ENCODE measurements around the gene C10orf71.

- TF ChIP-seq, protein P1, sequence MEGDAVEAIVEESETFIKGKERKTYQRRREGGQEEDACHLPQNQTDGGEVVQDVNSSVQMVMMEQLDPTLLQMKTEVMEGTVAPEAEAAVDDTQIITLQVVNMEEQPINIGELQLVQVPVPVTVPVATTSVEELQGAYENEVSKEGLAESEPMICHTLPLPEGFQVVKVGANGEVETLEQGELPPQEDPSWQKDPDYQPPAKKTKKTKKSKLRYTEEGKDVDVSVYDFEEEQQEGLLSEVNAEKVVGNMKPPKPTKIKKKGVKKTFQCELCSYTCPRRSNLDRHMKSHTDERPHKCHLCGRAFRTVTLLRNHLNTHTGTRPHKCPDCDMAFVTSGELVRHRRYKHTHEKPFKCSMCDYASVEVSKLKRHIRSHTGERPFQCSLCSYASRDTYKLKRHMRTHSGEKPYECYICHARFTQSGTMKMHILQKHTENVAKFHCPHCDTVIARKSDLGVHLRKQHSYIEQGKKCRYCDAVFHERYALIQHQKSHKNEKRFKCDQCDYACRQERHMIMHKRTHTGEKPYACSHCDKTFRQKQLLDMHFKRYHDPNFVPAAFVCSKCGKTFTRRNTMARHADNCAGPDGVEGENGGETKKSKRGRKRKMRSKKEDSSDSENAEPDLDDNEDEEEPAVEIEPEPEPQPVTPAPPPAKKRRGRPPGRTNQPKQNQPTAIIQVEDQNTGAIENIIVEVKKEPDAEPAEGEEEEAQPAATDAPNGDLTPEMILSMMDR (IDR thresholded peaks at IDR 0.05; ENCODE audit: control extremely low read depth in 1 of 3, insufficient read depth in 1 of 3, low read depth in 1 of 3, low read length in 3 of 3) = no peak
- no peak for TF ChIP-seq EP300 (IDR thresholded peaks at IDR 0.05; ENCODE audit: borderline replicate concordance in 1 of 2, low read depth in 2 of 2, low read length in 2 of 2)
- no peak for TF ChIP-seq HDAC6 (IDR thresholded peaks at IDR 0.05; ENCODE audit: low read depth, low read length)
- TF ChIP-seq CEBPB (IDR thresholded peaks at IDR 0.05; ENCODE audit: low read depth, low read length) = no peak
- no peak for TF ChIP-seq POLR2AphosphoS5 (IDR thresholded peaks at IDR 0.05; ENCODE audit: low read depth, low read length)
- TF ChIP-seq GABPA (IDR thresholded peaks at IDR 0.05; ENCODE audit: borderline replicate concordance, insufficient read depth, low read length) = no peak
- TF ChIP-seq POLR2A (IDR thresholded peaks at IDR 0.05; ENCODE audit: control extremely low read depth in 1 of 2, low read depth in 2 of 2, low read length in 2 of 2) = no peak
- no peak for TF ChIP-seq EZH2 (IDR thresholded peaks at IDR 0.05; ENCODE audit: low read depth, low read length, severe bottlenecking)
- TF ChIP-seq RFX5 (IDR thresholded peaks at IDR 0.05; ENCODE audit: borderline replicate concordance, low read depth, low read length) = no peak
- no peak for TF ChIP-seq ATF3 (IDR thresholded peaks at IDR 0.05; ENCODE audit: insufficient read depth, low read depth, low read length)
- no peak for TF ChIP-seq SIRT6 (IDR thresholded peaks at IDR 0.05; ENCODE audit: low read length)
- TF ChIP-seq JUND (IDR thresholded peaks at IDR 0.05; ENCODE audit: low read length) = no peak
- no peak for TF ChIP-seq RBBP5 (IDR thresholded peaks at IDR 0.05; ENCODE audit: borderline replicate concordance, low read depth, low read length)
- TF ChIP-seq KDM1A (IDR thresholded peaks at IDR 0.05; ENCODE audit: borderline replicate concordance, low read length) = no peak
Measured at GRCh38 chr10:49323896-49324270, 24.9 kb downstream of the C10orf71 start.
